Activated CD8-positive, alpha-beta memory T cell treated with anti-CD3 and anti-CD28 coated beads, Interleukin-2, amount 10 ng/mL, durations not matched to agents 7 days and 5 days (primary cell): ENCODE measurements around the gene CENPH. TPM values are rescaled to one million over a fixed set of nuclear protein-coding genes. Genes with fewer than 3 reads are reported as not detected.
"Not testable (repeated sequence)": the region's sequence is repeated elsewhere in the genome, so short reads cannot be mapped to it uniquely, and the experiment has no call there.

Experiments used
- ATAC-seq: fragments of 150-1000 bp; cut with Tn5 transposase; one replicate; pipeline ENCODE4 v1.10.0; 2021; ENCODE audit warnings: moderate library complexity
- CTCF ChIA-PET: fragments of 350-600 bp; sonication (Branson Sonifier 250); formaldehyde crosslinking; loops from one replicate; lab custom pipeline; 2021; ENCODE audit warnings: antibody characterized with exemption; lab: Charles Lee
- DNase-seq: peaks from one replicate; pipeline ENCODE4 v3.0.0-alpha.2; 2020
- H3K27ac Mint-ChIP-seq: one replicate; pipeline ENCODE4 v1.8.0; 2021; ENCODE audit warnings: mild to moderate bottlenecking, mixed read lengths
- H3K27me3 Mint-ChIP-seq: one replicate; pipeline ENCODE4 v1.8.0; 2021; ENCODE audit warnings: mixed read lengths
- H3K36me3 Mint-ChIP-seq: one replicate; pipeline ENCODE4 v1.8.0; 2021; ENCODE audit warnings: mild to moderate bottlenecking, mixed read lengths
- H3K4me1 Mint-ChIP-seq: one replicate; pipeline ENCODE4 v1.8.0; 2021; ENCODE audit warnings: mixed read lengths
- H3K4me3 Mint-ChIP-seq: one replicate; pipeline ENCODE4 v1.8.0; 2021; ENCODE audit warnings: mild to moderate bottlenecking, moderate library complexity, mixed read lengths
- H3K9me3 Mint-ChIP-seq: one replicate; pipeline ENCODE4 v1.8.0; 2022; ENCODE audit warnings: low read depth, mixed read lengths
- total RNA-seq, 2 experiments: library from RNA; stranded (reverse); gene quantifications; one replicate each; pipeline ENCODE4 v1.2.3, GENCODE V29; 2021

Gene CENPH
- total RNA-seq, 2 experiments from 2014 or later: 50.2 to 55.5 TPM

GRCh38 chr5:69238760-69239251 is 49.4 kb downstream of the CENPH start:
- ATAC-seq (no peak), DNase-seq (no peak)
- CTCF ChIA-PET: no interaction called here
- Mint-ChIP-seq H3K27ac (no peak overlapping the region), H3K36me3 (peaks cover 45% of the 10 kb centered on the region), H3K4me3 (no peak overlapping the region), H3K27me3 (no peaks in the 10 kb centered on the region), H3K9me3 (no peaks in the 10 kb centered on the region), H3K4me1 (peaks cover 39% of the 10 kb centered on the region)

- Mint-ChIP-seq H3K27ac (no peak overlapping the region), H3K36me3 (peaks cover 60% of the 10 kb centered on the region), H3K27me3 (no peaks in the 10 kb centered on the region), H3K4me1 (peaks cover 22% of the 10 kb centered on the region), H3K9me3 (peaks cover 2% of the 10 kb centered on the region), H3K4me3 (no peak overlapping the region)
- ATAC-seq: no peak
- CTCF ChIA-PET: no interaction called here
- DNase-seq: no peak
Measured at GRCh38 chr5:69242215-69242927, 53.0 kb downstream of the CENPH start.

- Mint-ChIP-seq H3K4me1 (peaks cover 12% of the 10 kb centered on the region), H3K36me3 (peaks cover 62% of the 10 kb centered on the region), H3K9me3 (peaks cover 2% of the 10 kb centered on the region), H3K27ac (no peak overlapping the region), H3K4me3 (no peak overlapping the region), H3K27me3 (no peaks in the 10 kb centered on the region)
- ATAC-seq (no peak), DNase-seq (no peak)
- CTCF ChIA-PET: no interaction called here
Measured at GRCh38 chr5:69245031-69245430, 55.6 kb downstream of the CENPH start.

GRCh38 chr5:69248019-69248418 is 58.6 kb downstream of the CENPH start:
- Mint-ChIP-seq H3K27me3 (no peaks in the 10 kb centered on the region), H3K4me3 (no peak overlapping the region), H3K4me1 (peaks cover 6% of the 10 kb centered on the region), H3K9me3 (peaks cover 2% of the 10 kb centered on the region), H3K27ac (no peak overlapping the region), H3K36me3 (peaks cover 49% of the 10 kb centered on the region)
- CTCF ChIA-PET: interaction anchor here (0.7 kb wide), 1 partner anchor 94 kb away, joined by 4 read pairs; no protein-coding TSS in a partner anchor
- DNase-seq (no peak), ATAC-seq (no peak)

- CTCF ChIA-PET: no interaction called here
- no peak overlapping the region for H3K4me3 Mint-ChIP-seq
- ATAC-seq: no peak
- peaks cover 3% of the 10 kb centered on the region for H3K4me1 Mint-ChIP-seq
- DNase-seq: no peak
- H3K9me3 Mint-ChIP-seq: peaks cover 2% of the 10 kb centered on the region
- H3K27ac Mint-ChIP-seq: no peak overlapping the region
- peaks cover 36% of the 10 kb centered on the region for H3K36me3 Mint-ChIP-seq
- H3K27me3 Mint-ChIP-seq: no peaks in the 10 kb centered on the region
Measured at GRCh38 chr5:69250593-69250992, 61.2 kb downstream of the CENPH start.

- H3K4me3 Mint-ChIP-seq: no peak overlapping the region
- CTCF ChIA-PET: no interaction called here
- no peaks in the 10 kb centered on the region for H3K4me1 Mint-ChIP-seq
Measured at GRCh38 chr5:69252437-69252836, 63.1 kb downstream of the CENPH start.

GRCh38 chr5:69255940-69256339 is 66.6 kb downstream of the CENPH start:
- ATAC-seq, H3K4me3 Mint-ChIP-seq, H3K27me3 Mint-ChIP-seq, CTCF ChIA-PET, H3K9me3 Mint-ChIP-seq, H3K27ac Mint-ChIP-seq, H3K4me1 Mint-ChIP-seq, DNase-seq: not testable (repeated sequence)
- peaks cover 14% of the 10 kb centered on the region for H3K36me3 Mint-ChIP-seq

More at GRCh38 chr5:69252437-69252836, 63.1 kb downstream of the CENPH start:
- H3K9me3 Mint-ChIP-seq: no peaks in the 10 kb centered on the region
- ATAC-seq (no peak), DNase-seq (no peak)
- no peaks in the 10 kb centered on the region for H3K27me3 Mint-ChIP-seq
- H3K27ac Mint-ChIP-seq: no peak overlapping the region
- H3K36me3 Mint-ChIP-seq: peaks cover 26% of the 10 kb centered on the region

GRCh38 chr5:69257577-69257976 is 68.2 kb downstream of the CENPH start:
- H3K27ac Mint-ChIP-seq: no peak overlapping the region
- no peak for ATAC-seq
- no peaks in the 10 kb centered on the region for H3K9me3 Mint-ChIP-seq
- no peaks in the 10 kb centered on the region for H3K27me3 Mint-ChIP-seq
- no peak for DNase-seq
- H3K4me1 Mint-ChIP-seq: no peaks in the 10 kb centered on the region
- no peak overlapping the region for H3K4me3 Mint-ChIP-seq
- CTCF ChIA-PET: no interaction called here
- peaks cover 24% of the 10 kb centered on the region for H3K36me3 Mint-ChIP-seq

Other genes with a start within 250 kb of the CENPH start
- gene SLC30A5, start 95.6 kb upstream of the CENPH start, total RNA-seq: 10 to 100 TPM; 31.4 to 49.6 TPM
- gene CCNB1, start 22.4 kb upstream of the CENPH start, total RNA-seq: 100 to 1,000 TPM; 171 to 206 TPM
- 10 to 100 TPM; 27.5 to 29.1 TPM for gene CDK7, start 45.3 kb downstream of the CENPH start, total RNA-seq
- 10 to 100 TPM in 1 of 2 experiments, 1 to 10 TPM in 1; 9.4 to 11.2 TPM for gene CCDC125, start 143.2 kb downstream of the CENPH start, total RNA-seq
- gene AK6, start 179.9 kb downstream of the CENPH start, total RNA-seq: 10 to 100 TPM; 31.8 to 49.1 TPM
- gene TAF9, start 179.9 kb downstream of the CENPH start, total RNA-seq: 10 to 100 TPM; 48.9 to 63.1 TPM
- 10 to 100 TPM; 19.7 to 26.4 TPM for gene RAD17, start 180.2 kb downstream of the CENPH start, total RNA-seq
- under 1 TPM; 0.18 to 0.26 TPM for gene MARVELD2, start 225.5 kb downstream of the CENPH start, total RNA-seq